ENCODE data around the gene ILKAP. TPM values are rescaled to one million over a fixed set of nuclear protein-coding genes. Genes with fewer than 3 reads are reported as not detected.

Gene ILKAP
- total and polyA plus RNA-seq, 7 donors = 31.8 to 66.6 (median 43.8) TPM

DNA sequence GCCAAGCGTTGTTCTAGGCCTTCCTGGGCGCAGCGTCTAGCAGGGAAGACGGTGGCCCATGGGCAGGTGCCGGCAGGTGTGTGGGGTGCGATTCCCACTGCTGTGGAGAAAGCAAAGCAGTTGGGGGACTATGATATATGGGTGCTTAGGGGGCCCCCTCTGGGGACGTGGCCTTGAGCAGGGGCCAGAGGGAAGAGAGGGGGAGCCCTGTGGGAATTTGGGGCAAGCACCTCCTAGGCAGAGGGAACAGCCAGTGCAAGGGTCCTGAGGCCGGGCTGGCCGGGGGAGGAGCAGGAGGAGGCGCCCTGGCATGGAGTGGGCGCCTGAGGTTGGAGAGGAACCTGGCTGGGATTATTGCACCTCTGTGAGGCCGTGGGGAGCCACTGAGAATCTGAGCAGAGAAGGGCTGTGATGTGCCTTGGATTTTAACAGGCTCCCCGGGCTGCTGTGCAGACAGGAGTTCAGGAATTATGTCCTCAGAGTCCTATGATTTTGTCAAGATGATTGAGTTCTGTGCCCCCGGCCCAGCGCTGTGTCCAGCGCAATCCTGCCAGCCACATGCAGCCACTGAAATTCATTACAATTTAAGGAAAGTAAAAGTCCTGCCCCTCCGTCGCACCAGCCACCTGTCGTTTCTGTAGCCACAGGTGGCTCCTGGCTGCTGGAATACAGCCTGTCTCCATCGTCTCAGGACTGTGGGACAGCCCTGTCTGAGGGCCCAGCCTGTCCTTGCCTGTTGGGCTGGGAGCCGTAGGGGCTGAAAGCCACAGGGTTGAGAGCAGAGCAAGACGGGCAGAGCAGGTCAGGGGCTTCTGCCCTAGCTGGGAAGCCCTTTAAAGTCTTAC is 74.1 kb downstream of the ILKAP start:
- DNase-seq (peak in 1 of 2 donors; percentile 31), ATAC-seq (no peak)
- Histone ChIP-seq H3K27ac (no peak overlapping the region), H3K4me3 (no peak overlapping the region), H3K9me3 (no peaks in the 10 kb centered on the region), H3K4me1 (no peaks in the 10 kb centered on the region), H3K27me3 (ENCODE audit: insufficient read depth in 3 of 3, low read length in 2 of 3) (no peaks in the 10 kb centered on the region), H3K36me3 (ENCODE audit: insufficient read depth in 1 of 2, low read depth in 1 of 2) (no peaks in the 10 kb centered on the region)
- TF ChIP-seq CTCF (IDR thresholded peaks at IDR 0.05) = no peak
- intact Hi-C loops (cut with DNase I) = loop anchor here in 1 of 2 donors (10.0 kb wide), 2 partner anchors 165 to 265 kb away; partner anchors contain the start of gene UBE2F
- 88 to 93% (median 89%) methylated on average over 22 of the region's 22 CpGs for WGBS, 3 donors

DNA sequence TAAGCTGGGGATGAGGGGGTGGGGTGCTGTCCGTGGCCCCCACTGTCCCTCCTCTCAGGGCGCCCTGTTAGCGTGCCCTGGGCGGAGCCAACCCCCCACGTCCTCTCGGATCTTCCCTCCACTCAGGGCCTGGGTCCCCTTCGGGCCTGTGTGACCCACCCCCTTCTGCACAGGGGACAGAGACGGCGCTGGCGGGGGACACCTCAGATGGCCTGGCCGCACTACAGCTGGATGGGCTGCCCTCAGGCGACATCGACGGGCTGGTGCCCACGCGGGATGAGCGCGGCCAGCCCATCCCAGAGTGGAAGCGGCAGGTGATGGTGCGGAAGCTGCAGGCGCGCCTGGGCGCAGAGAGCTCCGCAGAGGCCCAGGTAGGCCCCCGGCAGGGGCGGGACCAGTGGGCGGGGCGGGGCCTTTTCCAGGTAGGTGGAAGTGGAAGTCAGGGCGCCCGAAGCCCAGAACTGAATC is 74.9 kb downstream of the ILKAP start:
- 80 to 87% (median 83%) methylated on average over 27 to 30 of the region's 30 CpGs for WGBS, 3 donors
- peak; percentile 8 to 32 for DNase-seq
- Histone ChIP-seq H3K36me3 (ENCODE audit: insufficient read depth in 1 of 2, low read depth in 1 of 2) (no peaks in the 10 kb centered on the region), H3K4me3 (no peak overlapping the region), H3K27ac (no peak overlapping the region), H3K27me3 (ENCODE audit: insufficient read depth in 3 of 3, low read length in 2 of 3) (no peaks in the 10 kb centered on the region), H3K4me1 (no peaks in the 10 kb centered on the region), H3K9me3 (no peaks in the 10 kb centered on the region)
- no peak for TF ChIP-seq CTCF (IDR thresholded peaks at IDR 0.05)
- intact Hi-C loops (cut with DNase I) = no loop called here
- no peak for ATAC-seq

GRCh38 chr2:238128061-238128440 is 75.4 kb downstream of the ILKAP start:
- Histone ChIP-seq H3K27me3 (ENCODE audit: insufficient read depth in 3 of 3, low read length in 2 of 3) (no peaks in the 10 kb centered on the region), H3K27ac (no peak overlapping the region), H3K4me3 (no peak overlapping the region), H3K9me3 (no peaks in the 10 kb centered on the region), H3K36me3 (ENCODE audit: insufficient read depth in 1 of 2, low read depth in 1 of 2) (no peaks in the 10 kb centered on the region), H3K4me1 (no peaks in the 10 kb centered on the region)
- peak in 1 of 2 donors; percentile 51 for DNase-seq
- peak in 1 of 4 donors; percentile 27 for ATAC-seq
- intact Hi-C loops (cut with DNase I) = no loop called here
- WGBS, 3 donors = 83 to 89% (median 83%) methylated on average over 19 to 22 of the region's 22 CpGs
- TF ChIP-seq CTCF (IDR thresholded peaks at IDR 0.05) = no peak

- Histone ChIP-seq H3K27ac (no peak overlapping the region), H3K9me3 (no peaks in the 10 kb centered on the region), H3K4me1 (no peaks in the 10 kb centered on the region), H3K27me3 (ENCODE audit: insufficient read depth in 3 of 3, low read length in 2 of 3) (no peaks in the 10 kb centered on the region), H3K4me3 (no peak overlapping the region), H3K36me3 (ENCODE audit: insufficient read depth in 1 of 2, low read depth in 1 of 2) (no peaks in the 10 kb centered on the region)
- peak; percentile 29 to 76 (median 57) for ATAC-seq
- DNase-seq = peak; percentile 22 to 58
- WGBS, 3 donors = 45 to 61% (median 52%) methylated on average over 25 to 36 of the region's 36 CpGs
- no peak for TF ChIP-seq CTCF (IDR thresholded peaks at IDR 0.05)
- intact Hi-C loops (cut with DNase I) = no loop called here
Observed at GRCh38 chr2:238127165-238128060, 76.1 kb downstream of the ILKAP start.

All from psoas muscle (tissue), 8 donors.